Measurements from ENCODE around the gene SLC4A2.
A peak's percentile ranks its signal among the peaks of the same experiment; 100 is the strongest.

SLC4A2 gene

GRCh38 chr7:151056666-151057505 is 2.5 kb upstream of the SLC4A2 start:
- ChIA-PET CTCF (interaction anchor here (0.6 to 1.7 kb wide), 3 partner anchors 37 to 157 kb away, joined by 3 to 4 read pairs (median 4); no protein-coding TSS in a partner anchor), POLR2A (interaction anchor here (0.9 to 2.1 kb wide), 6 partner anchors 10 to 44 kb away, joined by 3 to 11 read pairs (median 6); partner anchors contain the start of genes ABCB8 and FASTK)
- TF ChIP-seq ZBTB48 (tag by site-specific recombination; IDR thresholded peaks at IDR 0.05) (no peak), ZBTB7A (tag by site-specific recombination; IDR thresholded peaks at IDR 0.05; ENCODE audit: low read depth) (peak; percentile 37; the same call in 1 of the 2 replicates), ZNF843 (tag by site-specific recombination; IDR thresholded peaks at IDR 0.05) (no peak)
- Histone ChIP-seq H3K4me3 (ENCODE audit: low read depth, low read length) (peak overlapping the region; percentile 67), H3K4me1 (ENCODE audit: control insufficient read depth, insufficient read depth, low read length) (no peaks in the 10 kb centered on the region; the same call in 1 of the 2 replicates), H3K36me3 (ENCODE audit: control insufficient read depth in 2 of 2, insufficient read depth in 1 of 2, low read length in 2 of 2) (peaks cover 0 to 38% of the 10 kb centered on the region in 2 experiments; a peak in 1 of 3 replicates), H3K9me3 (ENCODE audit: control insufficient read depth, insufficient read depth, low read depth, low read length) (no peaks in the 10 kb centered on the region), H3K27ac (ENCODE audit: extremely low read depth, low read depth, low read length) (no peak overlapping the region)

- CTCF ChIA-PET = interaction anchor here (0.6 to 1.9 kb wide), 2 partner anchors 45 to 158 kb away, joined by 3 to 4 read pairs; no protein-coding TSS in a partner anchor
- POLR2A ChIA-PET = interaction anchor here (0.9 to 2.1 kb wide), 6 partner anchors 11 to 45 kb away, joined by 3 to 11 read pairs (median 6); partner anchors contain the start of genes ABCB8 and FASTK
- Histone ChIP-seq H3K9me3 (ENCODE audit: control insufficient read depth, insufficient read depth, low read depth, low read length) (no peaks in the 10 kb centered on the region), H3K36me3 (ENCODE audit: control insufficient read depth in 2 of 2, insufficient read depth in 1 of 2, low read length in 2 of 2) (peaks cover 0 to 44% of the 10 kb centered on the region in 2 experiments; a peak in 1 of 3 replicates), H3K4me1 (ENCODE audit: control insufficient read depth, insufficient read depth, low read length) (no peaks in the 10 kb centered on the region; the same call in 1 of the 2 replicates), H3K27ac (ENCODE audit: extremely low read depth, low read depth, low read length) (peak within 1 kb of the TSS; percentile 48), H3K4me3 (ENCODE audit: low read depth, low read length) (peak within 1 kb of the TSS; percentile 67)
- no peak for TF ChIP-seq ZNF2 (tag by site-specific recombination; IDR thresholded peaks at IDR 0.05)
- no peak for TF ChIP-seq ZNF132 (tag by site-specific recombination; IDR thresholded peaks at IDR 0.05; ENCODE audit: borderline replicate concordance)
- no peak for TF ChIP-seq ZBTB20 (tag by site-specific recombination; IDR thresholded peaks at IDR 0.05)
- no peak for TF ChIP-seq ZNF792 (tag by site-specific recombination; IDR thresholded peaks at IDR 0.05)
- TF ChIP-seq, protein P1, sequence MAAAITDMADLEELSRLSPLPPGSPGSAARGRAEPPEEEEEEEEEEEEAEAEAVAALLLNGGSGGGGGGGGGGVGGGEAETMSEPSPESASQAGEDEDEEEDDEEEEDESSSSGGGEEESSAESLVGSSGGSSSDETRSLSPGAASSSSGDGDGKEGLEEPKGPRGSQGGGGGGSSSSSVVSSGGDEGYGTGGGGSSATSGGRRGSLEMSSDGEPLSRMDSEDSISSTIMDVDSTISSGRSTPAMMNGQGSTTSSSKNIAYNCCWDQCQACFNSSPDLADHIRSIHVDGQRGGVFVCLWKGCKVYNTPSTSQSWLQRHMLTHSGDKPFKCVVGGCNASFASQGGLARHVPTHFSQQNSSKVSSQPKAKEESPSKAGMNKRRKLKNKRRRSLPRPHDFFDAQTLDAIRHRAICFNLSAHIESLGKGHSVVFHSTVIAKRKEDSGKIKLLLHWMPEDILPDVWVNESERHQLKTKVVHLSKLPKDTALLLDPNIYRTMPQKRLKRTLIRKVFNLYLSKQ (tag by site-specific recombination; IDR thresholded peaks at IDR 0.05; ENCODE audit: borderline replicate concordance) = no peak
- no peak for TF ChIP-seq OVOL3 (tag by site-specific recombination; IDR thresholded peaks at IDR 0.05)
- TF ChIP-seq, protein P2, sequence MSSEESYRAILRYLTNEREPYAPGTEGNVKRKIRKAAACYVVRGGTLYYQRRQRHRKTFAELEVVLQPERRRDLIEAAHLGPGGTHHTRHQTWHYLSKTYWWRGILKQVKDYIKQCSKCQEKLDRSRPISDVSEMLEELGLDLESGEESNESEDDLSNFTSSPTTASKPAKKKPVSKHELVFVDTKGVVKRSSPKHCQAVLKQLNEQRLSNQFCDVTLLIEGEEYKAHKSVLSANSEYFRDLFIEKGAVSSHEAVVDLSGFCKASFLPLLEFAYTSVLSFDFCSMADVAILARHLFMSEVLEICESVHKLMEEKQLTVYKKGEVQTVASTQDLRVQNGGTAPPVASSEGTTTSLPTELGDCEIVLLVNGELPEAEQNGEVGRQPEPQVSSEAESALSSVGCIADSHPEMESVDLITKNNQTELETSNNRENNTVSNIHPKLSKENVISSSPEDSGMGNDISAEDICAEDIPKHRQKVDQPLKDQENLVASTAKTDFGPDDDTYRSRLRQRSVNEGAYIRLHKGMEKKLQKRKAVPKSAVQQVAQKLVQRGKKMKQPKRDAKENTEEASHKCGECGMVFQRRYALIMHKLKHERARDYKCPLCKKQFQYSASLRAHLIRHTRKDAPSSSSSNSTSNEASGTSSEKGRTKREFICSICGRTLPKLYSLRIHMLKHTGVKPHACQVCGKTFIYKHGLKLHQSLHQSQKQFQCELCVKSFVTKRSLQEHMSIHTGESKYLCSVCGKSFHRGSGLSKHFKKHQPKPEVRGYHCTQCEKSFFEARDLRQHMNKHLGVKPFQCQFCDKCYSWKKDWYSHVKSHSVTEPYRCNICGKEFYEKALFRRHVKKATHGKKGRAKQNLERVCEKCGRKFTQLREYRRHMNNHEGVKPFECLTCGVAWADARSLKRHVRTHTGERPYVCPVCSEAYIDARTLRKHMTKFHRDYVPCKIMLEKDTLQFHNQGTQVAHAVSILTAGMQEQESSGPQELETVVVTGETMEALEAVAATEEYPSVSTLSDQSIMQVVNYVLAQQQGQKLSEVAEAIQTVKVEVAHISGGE (tag by site-specific recombination; conservative IDR thresholded peaks at IDR 0.05; ENCODE audit: low read depth) = peak; percentile 78; the same call in 1 of the 2 replicates
- TF ChIP-seq ZNF530 (tag by site-specific recombination; IDR thresholded peaks at IDR 0.05; ENCODE audit: low read depth) = no peak
- no peak for TF ChIP-seq SCRT2 (tag by site-specific recombination; IDR thresholded peaks at IDR 0.05)
- no peak for TF ChIP-seq ZNF585B (tag by site-specific recombination; IDR thresholded peaks at IDR 0.05)
- TF ChIP-seq BCL11A (tag by site-specific recombination; IDR thresholded peaks at IDR 0.05; ENCODE audit: low read depth) = no peak
- no peak; the same call in 1 of the 2 replicates for TF ChIP-seq ZNF561 (tag by site-specific recombination; IDR thresholded peaks at IDR 0.05; ENCODE audit: borderline replicate concordance)
- peak; percentile 37; the same call in 1 of the 2 replicates for TF ChIP-seq ZBTB48 (tag by site-specific recombination; IDR thresholded peaks at IDR 0.05)
- no peak for TF ChIP-seq ZNF777 (tag by site-specific recombination; IDR thresholded peaks at IDR 0.05; ENCODE audit: borderline replicate concordance)
- TF ChIP-seq, protein P3, sequence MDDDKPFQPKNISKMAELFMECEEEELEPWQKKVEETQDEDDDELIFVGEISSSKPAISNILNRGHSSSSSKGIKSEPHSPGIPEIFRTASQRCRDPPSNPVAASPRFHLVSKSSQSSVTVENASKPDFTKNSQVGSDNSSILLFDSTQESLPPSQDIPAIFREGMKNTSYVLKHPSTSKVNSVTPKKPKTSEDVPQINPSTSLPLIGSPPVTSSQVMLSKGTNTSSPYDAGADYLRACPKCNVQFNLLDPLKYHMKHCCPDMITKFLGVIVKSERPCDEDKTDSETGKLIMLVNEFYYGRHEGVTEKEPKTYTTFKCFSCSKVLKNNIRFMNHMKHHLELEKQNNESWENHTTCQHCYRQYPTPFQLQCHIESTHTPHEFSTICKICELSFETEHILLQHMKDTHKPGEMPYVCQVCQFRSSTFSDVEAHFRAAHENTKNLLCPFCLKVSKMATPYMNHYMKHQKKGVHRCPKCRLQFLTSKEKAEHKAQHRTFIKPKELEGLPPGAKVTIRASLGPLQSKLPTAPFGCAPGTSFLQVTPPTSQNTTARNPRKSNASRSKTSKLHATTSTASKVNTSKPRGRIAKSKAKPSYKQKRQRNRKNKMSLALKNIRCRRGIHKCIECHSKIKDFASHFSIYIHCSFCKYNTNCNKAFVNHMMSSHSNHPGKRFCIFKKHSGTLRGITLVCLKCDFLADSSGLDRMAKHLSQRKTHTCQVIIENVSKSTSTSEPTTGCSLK (tag by site-specific recombination; IDR thresholded peaks at IDR 0.05) = no peak
- no peak for TF ChIP-seq ZNF830 (tag by site-specific recombination; IDR thresholded peaks at IDR 0.05; ENCODE audit: low read depth)
- TF ChIP-seq ZNF146 (tag by site-specific recombination; IDR thresholded peaks at IDR 0.05) = 0 out of 2 replicates have a peak, but pooled peaks have one; percentile 8
- no peak for TF ChIP-seq YY1 (tag by site-specific recombination; IDR thresholded peaks at IDR 0.05)
- no peak for TF ChIP-seq ZNF513 (tag by site-specific recombination; IDR thresholded peaks at IDR 0.05)
- TF ChIP-seq ZBTB1 (tag by site-specific recombination; IDR thresholded peaks at IDR 0.05) = no peak
These were observed 1.8 kb upstream of the SLC4A2 start, which contains the start of gene CDK5 for GRCh38 chr7:151057506-151057988. TSS of gene CDK5 (minus strand) at chr7:151057897. CDS start at chr7:151057848, 49 bp downstream.
